Fibroblast of villous mesenchyme (primary cell): ENCODE measurements around the gene PCBP3. TPM values are rescaled to one million over a fixed set of nuclear protein-coding genes. Genes with fewer than 3 reads are reported as not detected.
"Not testable (repeated sequence)": the region's sequence is repeated elsewhere in the genome, so short reads cannot be mapped to it uniquely, and the experiment has no call there.

Experiments used
- DNase-seq: peaks from one replicate; pipeline ENCODE4 v3.0.0-alpha.2; 2010; ENCODE audit warnings: low read depth
- H3K4me3 ChIP-seq: 2 replicates; pipeline ENCODE4 v1.5.1; 2011; ENCODE audit warnings: low read depth, mild to moderate bottlenecking, low read length
- total RNA-seq: library from RNA; depleted of rRNA; stranded (reverse); fragments of >200 nt; gene quantifications from 2 replicates; pipeline ENCODE4 v1.2.3, GENCODE V29; 2012
- TF ChIP-seq, protein P1 (sequence below): IDR thresholded peaks from 2 replicates; pipeline ENCODE4 v1.5.1; 2012; ENCODE audit warnings: low read depth, mild to moderate bottlenecking, low read length; ENCODE audit not compliant: insufficient read depth

PCBP3 gene
- total RNA-seq, 1 donor, result 1.3 TPM

DNA sequence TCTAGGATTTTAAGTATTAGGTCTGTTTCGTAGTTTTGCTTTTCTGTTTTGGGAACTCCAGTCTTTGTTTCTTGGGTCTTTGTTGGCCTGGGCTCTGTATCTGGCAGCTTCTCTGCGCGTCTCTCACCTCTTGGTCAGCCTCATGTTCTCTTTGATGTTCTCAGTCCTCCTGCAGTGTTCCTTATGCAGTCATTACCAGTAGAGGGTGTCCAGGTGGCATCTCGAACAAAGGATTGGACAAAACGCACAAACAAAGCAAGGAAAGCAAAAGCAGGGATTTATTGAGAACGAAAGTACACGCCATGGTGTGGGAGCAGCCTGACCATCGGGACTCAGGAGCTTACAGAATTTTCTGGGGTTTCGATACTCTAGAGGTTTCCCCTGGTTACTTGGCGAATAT lies 204.3 kb downstream of the PCBP3 start:
- TF ChIP-seq, protein P1, sequence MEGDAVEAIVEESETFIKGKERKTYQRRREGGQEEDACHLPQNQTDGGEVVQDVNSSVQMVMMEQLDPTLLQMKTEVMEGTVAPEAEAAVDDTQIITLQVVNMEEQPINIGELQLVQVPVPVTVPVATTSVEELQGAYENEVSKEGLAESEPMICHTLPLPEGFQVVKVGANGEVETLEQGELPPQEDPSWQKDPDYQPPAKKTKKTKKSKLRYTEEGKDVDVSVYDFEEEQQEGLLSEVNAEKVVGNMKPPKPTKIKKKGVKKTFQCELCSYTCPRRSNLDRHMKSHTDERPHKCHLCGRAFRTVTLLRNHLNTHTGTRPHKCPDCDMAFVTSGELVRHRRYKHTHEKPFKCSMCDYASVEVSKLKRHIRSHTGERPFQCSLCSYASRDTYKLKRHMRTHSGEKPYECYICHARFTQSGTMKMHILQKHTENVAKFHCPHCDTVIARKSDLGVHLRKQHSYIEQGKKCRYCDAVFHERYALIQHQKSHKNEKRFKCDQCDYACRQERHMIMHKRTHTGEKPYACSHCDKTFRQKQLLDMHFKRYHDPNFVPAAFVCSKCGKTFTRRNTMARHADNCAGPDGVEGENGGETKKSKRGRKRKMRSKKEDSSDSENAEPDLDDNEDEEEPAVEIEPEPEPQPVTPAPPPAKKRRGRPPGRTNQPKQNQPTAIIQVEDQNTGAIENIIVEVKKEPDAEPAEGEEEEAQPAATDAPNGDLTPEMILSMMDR, result no peak
- DNase-seq, result no peak
- no peak overlapping the region for H3K4me3 ChIP-seq

DNA sequence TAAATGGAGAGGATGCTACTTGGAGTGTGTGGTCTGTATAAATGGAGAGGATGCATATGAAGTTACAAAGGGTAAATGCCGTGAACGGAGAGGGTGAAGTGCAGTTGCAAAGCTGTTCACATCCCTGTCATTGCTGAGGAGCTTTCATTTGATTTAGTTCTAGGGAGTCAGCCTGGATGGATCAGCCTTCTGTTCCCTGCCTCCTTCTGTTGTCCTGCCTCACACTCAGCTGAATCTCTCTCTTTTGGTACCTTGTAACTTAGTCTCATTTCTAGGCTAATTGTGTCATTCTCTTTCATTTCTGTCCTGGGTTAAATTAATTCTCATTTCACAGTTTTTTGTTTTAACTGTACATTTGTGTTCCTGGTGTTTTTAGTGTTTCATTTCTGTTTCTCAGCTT lies 204.8 kb downstream of the PCBP3 start:
- no peak overlapping the region for H3K4me3 ChIP-seq
- TF ChIP-seq, protein P1, result no peak
- no peak for DNase-seq

DNA sequence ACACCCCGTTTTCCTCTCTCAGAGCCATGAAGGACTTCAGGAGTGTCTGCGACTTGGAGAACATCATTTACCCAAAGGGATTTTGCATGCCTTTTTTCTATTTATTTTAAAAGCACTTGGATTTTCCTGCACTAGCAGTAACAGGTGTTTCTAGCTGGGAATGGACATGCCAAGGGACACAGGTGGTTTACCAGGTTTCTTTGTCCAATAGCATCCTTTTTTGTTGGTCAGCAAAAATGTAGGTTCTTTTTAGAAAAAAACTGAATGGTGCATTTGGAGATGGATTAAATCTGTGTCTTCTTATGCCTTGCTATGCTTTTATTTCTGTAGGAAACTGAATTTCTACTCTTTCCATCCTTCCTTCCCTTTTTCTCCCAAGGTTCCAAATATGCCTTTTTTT lies 205.3 kb downstream of the PCBP3 start:
- no peak overlapping the region for H3K4me3 ChIP-seq
- DNase-seq, result no peak
- TF ChIP-seq, protein P1, result no peak

DNA sequence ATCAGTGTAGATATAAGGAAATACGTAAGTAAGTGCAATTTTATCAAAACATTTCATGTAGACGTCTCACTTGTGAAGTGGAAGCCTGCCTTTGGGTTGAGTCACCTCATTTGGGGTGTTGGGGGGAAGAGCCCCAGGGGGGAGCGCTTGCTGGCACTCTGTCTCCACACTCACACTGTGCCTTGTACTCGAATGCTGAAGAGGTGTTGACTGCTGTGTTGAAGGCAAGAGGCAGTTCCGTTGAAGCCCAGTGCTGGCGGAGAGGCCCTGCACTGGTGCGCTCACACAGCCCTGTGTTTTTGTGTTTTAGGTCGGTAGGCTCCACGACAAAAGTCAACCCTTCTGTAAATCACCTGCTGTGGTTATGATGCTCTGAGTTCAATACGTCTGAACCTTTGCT lies 206.1 kb downstream of the PCBP3 start:
- no peak for DNase-seq
- no peak overlapping the region for H3K4me3 ChIP-seq
- TF ChIP-seq, protein P1, result no peak

DNA sequence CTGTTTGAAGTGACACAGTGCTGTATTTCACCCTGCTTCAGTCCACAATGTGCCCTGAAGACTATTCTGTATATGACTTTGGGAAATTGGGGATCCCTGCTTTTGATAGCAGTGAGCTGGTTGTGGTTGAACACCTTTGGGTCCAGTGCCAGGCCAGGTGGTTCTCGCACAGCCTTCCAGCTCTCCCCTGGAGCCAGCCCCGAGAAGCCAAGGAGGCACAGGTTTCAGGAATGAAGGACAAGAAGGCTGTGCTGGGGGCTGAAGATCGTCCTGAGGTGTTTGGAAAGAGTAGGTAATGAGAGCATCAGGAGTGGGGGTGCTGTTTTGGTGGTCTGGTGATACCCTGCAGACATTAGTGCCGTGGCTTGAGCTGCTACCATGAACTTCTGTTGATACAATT lies 206.7 kb downstream of the PCBP3 start:
- DNase-seq, result no peak
- TF ChIP-seq, protein P1, result no peak
- no peak overlapping the region for H3K4me3 ChIP-seq

DNA sequence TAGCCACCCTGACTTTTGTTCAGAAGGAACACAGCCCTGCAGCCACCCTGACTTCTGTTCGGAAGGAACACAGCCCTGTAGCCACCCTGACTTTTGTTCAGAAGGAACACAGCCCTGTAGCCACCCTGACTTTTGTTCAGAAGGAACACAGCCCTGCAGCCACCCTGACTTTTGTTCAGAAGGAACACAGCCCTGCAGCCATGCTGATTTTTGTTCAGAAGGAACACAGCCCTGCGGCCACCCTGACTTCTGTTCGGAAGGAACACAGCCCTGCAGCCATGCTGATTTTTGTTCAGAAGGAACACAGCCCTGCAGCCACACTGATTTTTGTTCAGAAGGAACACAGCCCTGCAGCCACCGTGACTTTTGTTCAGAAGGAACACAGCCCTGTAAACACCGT lies 208.9 kb downstream of the PCBP3 start:
- H3K4me3 ChIP-seq, DNase-seq: not testable (repeated sequence)

DNA sequence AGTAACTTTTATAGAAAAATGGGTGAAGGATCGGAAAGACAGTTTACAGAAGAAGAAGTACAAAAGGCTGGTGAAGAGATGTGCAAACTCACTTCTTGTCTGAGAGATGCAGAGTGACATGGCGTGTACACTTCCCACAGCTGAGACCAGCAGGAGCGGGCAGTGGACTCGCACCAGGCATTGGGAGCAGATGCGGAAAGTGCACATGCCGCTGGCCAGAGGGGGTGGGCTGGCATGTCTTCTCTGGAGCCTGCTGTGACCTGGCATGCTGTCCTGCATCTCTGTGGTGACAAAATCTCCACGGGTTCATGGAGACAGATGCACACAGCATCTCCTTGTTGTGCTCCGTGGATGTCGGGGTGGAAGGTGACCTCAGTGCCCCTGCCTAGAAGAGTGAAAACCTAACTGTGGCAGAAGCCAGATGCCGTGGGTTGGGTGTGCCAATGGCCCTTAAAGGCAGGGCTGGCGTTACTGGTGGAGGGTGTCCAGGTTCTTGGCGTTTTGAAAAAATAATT lies 209.4 kb downstream of the PCBP3 start:
- no peak overlapping the region for H3K4me3 ChIP-seq
- TF ChIP-seq, protein P1, result no peak
- no peak for DNase-seq
